GM23338 (cell line): ENCODE results near the gene DUSP19. TPM values are rescaled to one million over a fixed set of nuclear protein-coding genes. Genes with fewer than 3 reads are reported as not detected.

Source experiments
- ATAC-seq: fragments of 200-7000 bp; cut with Tn5 transposase; 3 replicates; pipeline ENCODE4 v1.9.1; 2020
- DNase-seq: peaks from one replicate; pipeline ENCODE4 v3.0.0-alpha.2; 2015; ENCODE audit warnings: low spot score
- H2AFZ ChIP-seq: fragments of 200-600 bp; sonication (generic); 2 replicates; pipeline ENCODE4 v1.8.0; 2016; ENCODE audit warnings: antibody characterized with exemption, mild to moderate bottlenecking, moderate library complexity
- H3F3A ChIP-seq: fragments of 200-600 bp; sonication (generic); replicated peaks from 2 replicates; pipeline ENCODE4 v1.8.0; 2017; ENCODE audit warnings: antibody characterized with exemption, mixed run types, low read depth
- H3K27ac ChIP-seq: fragments of 200-600 bp; sonication (generic); 2 replicates; pipeline ENCODE4 v1.6.1; 2016; ENCODE audit warnings: low read depth
- H3K27me3 ChIP-seq: fragments of 200-600 bp; sonication (generic); 2 replicates; pipeline ENCODE4 v1.8.0; 2016; ENCODE audit warnings: mild to moderate bottlenecking, mixed run types, moderate library complexity; ENCODE audit not compliant: insufficient read depth
- H3K36me3 ChIP-seq: fragments of 200-600 bp; sonication (generic); 2 replicates; pipeline ENCODE4 v1.8.0; 2016; ENCODE audit warnings: mild to moderate bottlenecking; ENCODE audit not compliant: insufficient read depth
- H3K4me1 ChIP-seq: fragments of 200-600 bp; sonication (generic); 2 replicates; pipeline ENCODE4 v1.8.0; 2016; ENCODE audit warnings: mild to moderate bottlenecking, moderate library complexity; ENCODE audit not compliant: insufficient read depth
- H3K4me2 ChIP-seq: fragments of 200-600 bp; sonication (generic); 2 replicates; pipeline ENCODE4 v1.7.1; 2017; ENCODE audit warnings: mixed run types
- H3K4me3 ChIP-seq: fragments of 200-600 bp; sonication (generic); 2 replicates; pipeline ENCODE4 v1.6.1; 2016; ENCODE audit warnings: mixed run types
- H3K79me2 ChIP-seq: fragments of 200-600 bp; sonication (generic); replicated peaks from 2 replicates; pipeline ENCODE4 v1.8.0; 2017; ENCODE audit warnings: mild to moderate bottlenecking; ENCODE audit not compliant: insufficient read depth
- H3K9me2 ChIP-seq: fragments of 200-600 bp; sonication (generic); 2 replicates; pipeline ENCODE4 v1.8.0; 2017; ENCODE audit not compliant: insufficient read depth
- H4K20me1 ChIP-seq: fragments of 200-600 bp; sonication (generic); replicated peaks from 2 replicates; pipeline ENCODE4 v1.8.0; 2017; ENCODE audit warnings: mild to moderate bottlenecking; ENCODE audit not compliant: insufficient read depth
- H3K27ac Mint-ChIP-seq: 2 replicates; pipeline ENCODE4 v1.8.0; 2020; ENCODE audit warnings: inconsistent platforms, mild to moderate bottlenecking, moderate library complexity, mixed read lengths
- H3K27me3 Mint-ChIP-seq: 3 replicates; pipeline ENCODE4 v1.8.0; 2022; ENCODE audit warnings: low read depth, mild to moderate bottlenecking, moderate library complexity, mixed read lengths, inconsistent platforms; ENCODE audit not compliant: insufficient read depth, poor library complexity
- H3K36me3 Mint-ChIP-seq: 3 replicates; pipeline ENCODE4 v1.8.0; 2021; ENCODE audit warnings: low read depth, mild to moderate bottlenecking, inconsistent platforms, moderate library complexity, mixed read lengths
- H3K4me1 Mint-ChIP-seq: 3 replicates; pipeline ENCODE4 v1.8.0; 2020; ENCODE audit warnings: mild to moderate bottlenecking, inconsistent platforms, mixed read lengths
- H3K4me3 Mint-ChIP-seq: 3 replicates; pipeline ENCODE4 v1.8.0; 2021; ENCODE audit warnings: moderate library complexity, mild to moderate bottlenecking, inconsistent platforms, mixed read lengths
- H3K9me3 Mint-ChIP-seq: 3 replicates; pipeline ENCODE4 v1.8.0; 2020; ENCODE audit warnings: moderate library complexity, mild to moderate bottlenecking, inconsistent platforms, mixed read lengths
- JUNB ChIP-seq: IDR thresholded peaks from one replicate; pipeline ENCODE4 v1.6.1; 2016; ENCODE audit warnings: antibody characterized with exemption; ENCODE audit not compliant: unreplicated experiment
- NANOG ChIP-seq: IDR thresholded peaks from 2 replicates; pipeline ENCODE4 v1.6.1; 2016; ENCODE audit warnings: antibody characterized with exemption, borderline replicate concordance
- ZNF114 ChIP-seq: fragments of 250-450 bp; sonication (Bioruptor Pico); IDR thresholded peaks from 2 replicates; pipeline ENCODE4 v1.5.0; 2020; ENCODE audit warnings: mild to moderate bottlenecking, moderate library complexity
- ZNF331 ChIP-seq: fragments of 250-450 bp; sonication (Bioruptor Pico); IDR thresholded peaks from 2 replicates; pipeline ENCODE4 v1.5.0; 2020; ENCODE audit warnings: low read depth, mild to moderate bottlenecking, moderate library complexity
- polyA plus RNA-seq: library from polyadenylated mRNA; unstranded; fragments of >200 nt; fragmentation: Nextera tagmentation; extraction: Ambion mirVana; gene quantifications from 2 replicates; pipeline ENCODE4 v1.2.1, GENCODE V29; 2016
- total RNA-seq: library from RNA; depleted of rRNA; stranded (reverse); fragments of >200 nt; shearing (Covaris generic); gene quantifications from 2 replicates; pipeline ENCODE4 v1.2.3, GENCODE V29; 2014
- TF ChIP-seq, protein P1 (sequence below), 2 experiments: fragments of 200-600 bp in 1 of 2; sonication (generic) in 1 of 2; conservative IDR thresholded peaks; 2 replicates each; pipeline versions ENCODE4 v1.5.1 to v1.6.1; 2016 to 2017; ENCODE audit warnings: antibody characterized with exemption in 2 of 2, low read depth in 2 of 2, mild to moderate bottlenecking in 2 of 2, moderate library complexity in 1 of 2
- TF ChIP-seq, protein P2 (sequence below): IDR thresholded peaks from 2 replicates; pipeline ENCODE4 v1.6.1; 2016; ENCODE audit warnings: antibody characterized with exemption
- TF ChIP-seq, protein P3 (sequence below): IDR thresholded peaks from one replicate; pipeline ENCODE4 v1.6.1; 2018; ENCODE audit warnings: antibody characterized with exemption; ENCODE audit not compliant: unreplicated experiment

DUSP19 gene
- total and polyA plus RNA-seq, 2 experiments from 2014 or later: 1.9 to 2.8 TPM

DNA sequence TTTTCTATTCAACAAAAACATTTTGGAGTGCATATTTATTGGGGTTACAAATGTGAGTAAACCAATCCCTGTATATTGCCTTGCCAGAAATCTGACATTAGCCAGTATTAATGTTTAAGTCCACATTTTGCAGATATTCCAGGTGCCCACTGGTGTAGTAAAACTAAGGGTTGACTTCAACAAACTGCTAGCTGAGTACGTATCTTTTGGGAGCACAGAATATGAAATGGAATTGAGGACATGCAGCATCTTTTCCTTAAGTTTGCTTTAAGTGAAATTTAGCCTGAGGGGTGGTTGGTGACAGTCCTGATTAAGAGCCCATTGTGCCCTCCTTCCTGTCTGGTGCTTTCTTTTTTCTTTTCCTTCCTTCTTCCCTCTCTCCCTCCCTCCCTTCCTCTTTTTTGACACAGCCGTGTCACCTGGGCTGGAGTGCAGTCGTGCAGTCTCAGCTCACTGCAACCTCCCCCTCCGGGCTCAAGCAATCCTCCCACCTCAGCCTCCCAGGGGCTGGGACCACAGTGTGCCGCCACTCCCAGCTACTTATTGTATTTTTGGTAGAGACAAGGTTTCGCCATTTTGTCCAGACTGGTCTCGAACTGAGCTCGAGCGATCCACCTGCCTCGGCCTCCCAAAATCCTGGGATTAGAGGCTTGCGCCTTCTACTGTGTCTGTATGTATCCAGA is 47.3 kb downstream of the DUSP19 start:
- Mint-ChIP-seq H3K9me3 (no peaks in the 10 kb centered on the region), H3K27me3 (peaks cover 9% of the 10 kb centered on the region), H3K36me3 (peaks cover 22% of the 10 kb centered on the region), H3K4me3 (peak overlapping the region; percentile 99), H3K4me1 (peaks cover 16% of the 10 kb centered on the region; the same call in 2 of the 3 replicates), H3K27ac (peak overlapping the region; percentile 80)
- Histone ChIP-seq H3K4me2 (peak overlapping the region; percentile 84), H3F3A (no peaks in the 10 kb centered on the region), H3K27me3 (no peaks in the 10 kb centered on the region), H3K4me1 (peaks cover 20% of the 10 kb centered on the region), H3K79me2 (peaks cover 62% of the 10 kb centered on the region), H2AFZ (no peak overlapping the region), H4K20me1 (peaks cover 33% of the 10 kb centered on the region), H3K4me3 (peak overlapping the region; percentile 81), H3K27ac (no peak overlapping the region; the same call in 1 of the 2 replicates), H3K36me3 (peaks cover 11% of the 10 kb centered on the region; the same call in 1 of the 2 replicates), H3K9me2 (no peaks in the 10 kb centered on the region)
- DNase-seq: no peak
- no peak for ATAC-seq
- TF ChIP-seq ZNF331 (no peak), ZNF114 (CRISPR knock-in tag) (no peak), NANOG (no peak), JUNB (no peak)
- TF ChIP-seq, protein P1, sequence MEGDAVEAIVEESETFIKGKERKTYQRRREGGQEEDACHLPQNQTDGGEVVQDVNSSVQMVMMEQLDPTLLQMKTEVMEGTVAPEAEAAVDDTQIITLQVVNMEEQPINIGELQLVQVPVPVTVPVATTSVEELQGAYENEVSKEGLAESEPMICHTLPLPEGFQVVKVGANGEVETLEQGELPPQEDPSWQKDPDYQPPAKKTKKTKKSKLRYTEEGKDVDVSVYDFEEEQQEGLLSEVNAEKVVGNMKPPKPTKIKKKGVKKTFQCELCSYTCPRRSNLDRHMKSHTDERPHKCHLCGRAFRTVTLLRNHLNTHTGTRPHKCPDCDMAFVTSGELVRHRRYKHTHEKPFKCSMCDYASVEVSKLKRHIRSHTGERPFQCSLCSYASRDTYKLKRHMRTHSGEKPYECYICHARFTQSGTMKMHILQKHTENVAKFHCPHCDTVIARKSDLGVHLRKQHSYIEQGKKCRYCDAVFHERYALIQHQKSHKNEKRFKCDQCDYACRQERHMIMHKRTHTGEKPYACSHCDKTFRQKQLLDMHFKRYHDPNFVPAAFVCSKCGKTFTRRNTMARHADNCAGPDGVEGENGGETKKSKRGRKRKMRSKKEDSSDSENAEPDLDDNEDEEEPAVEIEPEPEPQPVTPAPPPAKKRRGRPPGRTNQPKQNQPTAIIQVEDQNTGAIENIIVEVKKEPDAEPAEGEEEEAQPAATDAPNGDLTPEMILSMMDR (conservative IDR thresholded peaks at IDR 0.05; ENCODE audit: low read depth in 2 of 2): no peak
- TF ChIP-seq, protein P2, sequence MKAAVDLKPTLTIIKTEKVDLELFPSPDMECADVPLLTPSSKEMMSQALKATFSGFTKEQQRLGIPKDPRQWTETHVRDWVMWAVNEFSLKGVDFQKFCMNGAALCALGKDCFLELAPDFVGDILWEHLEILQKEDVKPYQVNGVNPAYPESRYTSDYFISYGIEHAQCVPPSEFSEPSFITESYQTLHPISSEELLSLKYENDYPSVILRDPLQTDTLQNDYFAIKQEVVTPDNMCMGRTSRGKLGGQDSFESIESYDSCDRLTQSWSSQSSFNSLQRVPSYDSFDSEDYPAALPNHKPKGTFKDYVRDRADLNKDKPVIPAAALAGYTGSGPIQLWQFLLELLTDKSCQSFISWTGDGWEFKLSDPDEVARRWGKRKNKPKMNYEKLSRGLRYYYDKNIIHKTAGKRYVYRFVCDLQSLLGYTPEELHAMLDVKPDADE: no peak
- TF ChIP-seq, protein P3, sequence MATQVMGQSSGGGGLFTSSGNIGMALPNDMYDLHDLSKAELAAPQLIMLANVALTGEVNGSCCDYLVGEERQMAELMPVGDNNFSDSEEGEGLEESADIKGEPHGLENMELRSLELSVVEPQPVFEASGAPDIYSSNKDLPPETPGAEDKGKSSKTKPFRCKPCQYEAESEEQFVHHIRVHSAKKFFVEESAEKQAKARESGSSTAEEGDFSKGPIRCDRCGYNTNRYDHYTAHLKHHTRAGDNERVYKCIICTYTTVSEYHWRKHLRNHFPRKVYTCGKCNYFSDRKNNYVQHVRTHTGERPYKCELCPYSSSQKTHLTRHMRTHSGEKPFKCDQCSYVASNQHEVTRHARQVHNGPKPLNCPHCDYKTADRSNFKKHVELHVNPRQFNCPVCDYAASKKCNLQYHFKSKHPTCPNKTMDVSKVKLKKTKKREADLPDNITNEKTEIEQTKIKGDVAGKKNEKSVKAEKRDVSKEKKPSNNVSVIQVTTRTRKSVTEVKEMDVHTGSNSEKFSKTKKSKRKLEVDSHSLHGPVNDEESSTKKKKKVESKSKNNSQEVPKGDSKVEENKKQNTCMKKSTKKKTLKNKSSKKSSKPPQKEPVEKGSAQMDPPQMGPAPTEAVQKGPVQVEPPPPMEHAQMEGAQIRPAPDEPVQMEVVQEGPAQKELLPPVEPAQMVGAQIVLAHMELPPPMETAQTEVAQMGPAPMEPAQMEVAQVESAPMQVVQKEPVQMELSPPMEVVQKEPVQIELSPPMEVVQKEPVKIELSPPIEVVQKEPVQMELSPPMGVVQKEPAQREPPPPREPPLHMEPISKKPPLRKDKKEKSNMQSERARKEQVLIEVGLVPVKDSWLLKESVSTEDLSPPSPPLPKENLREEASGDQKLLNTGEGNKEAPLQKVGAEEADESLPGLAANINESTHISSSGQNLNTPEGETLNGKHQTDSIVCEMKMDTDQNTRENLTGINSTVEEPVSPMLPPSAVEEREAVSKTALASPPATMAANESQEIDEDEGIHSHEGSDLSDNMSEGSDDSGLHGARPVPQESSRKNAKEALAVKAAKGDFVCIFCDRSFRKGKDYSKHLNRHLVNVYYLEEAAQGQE: no peak

DNA sequence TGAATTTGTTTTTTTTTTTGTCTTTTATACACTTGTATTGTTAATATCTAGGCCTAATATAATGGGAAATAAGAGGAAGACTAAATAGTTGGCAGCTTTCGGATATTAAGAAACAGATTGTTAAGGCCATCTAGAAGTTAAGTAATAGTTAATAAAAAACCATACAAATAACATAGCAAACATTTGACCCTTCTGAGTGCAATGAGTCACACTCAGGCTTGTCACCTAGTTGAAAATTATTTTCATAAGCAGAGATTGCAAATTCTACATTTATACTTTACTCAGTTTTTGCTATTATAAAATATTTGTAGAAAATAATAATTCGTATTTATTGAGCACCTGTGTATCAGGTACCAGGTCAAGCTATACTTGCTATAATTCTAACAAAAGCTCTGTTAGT is 48.1 kb downstream of the DUSP19 start:
- ATAC-seq (no peak), DNase-seq (no peak)
- peak overlapping the region; percentile 81; the same call in 1 of the 2 replicates for H3K4me3 ChIP-seq
- H3K4me1 Mint-ChIP-seq: peaks cover 16% of the 10 kb centered on the region; the same call in 2 of the 3 replicates
- H3F3A ChIP-seq: no peaks in the 10 kb centered on the region
- no peaks in the 10 kb centered on the region for H3K9me3 Mint-ChIP-seq
- H3K27ac ChIP-seq: no peak overlapping the region
- TF ChIP-seq, protein P3: no peak
- TF ChIP-seq ZNF114 (CRISPR knock-in tag) (no peak), JUNB (no peak)
- TF ChIP-seq, protein P1 (conservative IDR thresholded peaks at IDR 0.05; ENCODE audit: low read depth in 2 of 2): no peak
- peaks cover 71% of the 10 kb centered on the region for H3K79me2 ChIP-seq
- H3K4me1 ChIP-seq: peaks cover 20% of the 10 kb centered on the region
- no peaks in the 10 kb centered on the region for H3K9me2 ChIP-seq
- H3K4me2 ChIP-seq: peak overlapping the region; percentile 84
- H3K27ac Mint-ChIP-seq: no peak overlapping the region
- H2AFZ ChIP-seq: no peak overlapping the region
- peaks cover 11% of the 10 kb centered on the region; the same call in 1 of the 2 replicates for H3K36me3 ChIP-seq
- H3K27me3 ChIP-seq: no peaks in the 10 kb centered on the region
- H4K20me1 ChIP-seq: peaks cover 41% of the 10 kb centered on the region
- peaks cover 30% of the 10 kb centered on the region for H3K36me3 Mint-ChIP-seq
- peaks cover 9% of the 10 kb centered on the region for H3K27me3 Mint-ChIP-seq
- peak overlapping the region; percentile 99 for H3K4me3 Mint-ChIP-seq
